ENCODE results near the gene FRMPD4.

FRMPD4 gene

DNA sequence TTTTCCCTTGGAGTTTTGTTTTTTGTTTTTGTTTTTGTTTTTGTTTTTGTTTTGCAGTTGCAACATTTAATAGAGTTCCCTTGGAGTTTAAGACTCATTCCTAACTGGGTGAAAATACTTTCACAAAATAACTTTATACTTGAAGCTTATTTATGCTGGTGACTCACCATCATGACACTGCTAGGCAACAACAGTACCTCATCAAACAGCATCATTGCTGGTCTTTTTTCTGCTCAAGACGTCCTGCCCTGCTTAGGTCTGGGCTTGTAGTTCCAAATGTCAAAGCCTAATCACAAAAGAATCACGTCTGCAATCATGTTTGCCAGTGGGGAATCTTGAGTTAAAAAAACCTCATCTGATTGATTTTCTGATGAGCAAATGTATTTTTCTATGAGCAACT lies 547.3 kb downstream of the FRMPD4 start:
- DNase-seq = no peak

DNA sequence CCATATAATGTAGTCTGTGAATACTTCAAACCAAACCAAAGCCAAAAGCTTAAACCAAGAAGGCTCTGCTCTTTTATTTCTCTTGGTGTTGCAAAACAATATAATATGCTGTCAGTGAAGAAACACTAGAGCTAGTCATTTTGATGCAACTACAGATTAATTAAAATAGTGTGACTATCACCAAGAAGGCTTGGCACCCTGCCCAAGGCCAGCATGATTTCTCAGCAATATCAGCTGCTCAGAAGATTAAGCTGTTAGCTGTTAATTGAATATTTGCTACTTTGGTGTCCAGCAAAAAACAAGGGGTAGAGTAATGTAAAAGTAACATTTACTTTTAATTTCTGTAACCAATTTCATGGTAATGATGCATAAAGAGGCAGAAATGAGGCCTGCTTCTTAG lies 548.1 kb downstream of the FRMPD4 start:
- DNase-seq = no peak

DNA sequence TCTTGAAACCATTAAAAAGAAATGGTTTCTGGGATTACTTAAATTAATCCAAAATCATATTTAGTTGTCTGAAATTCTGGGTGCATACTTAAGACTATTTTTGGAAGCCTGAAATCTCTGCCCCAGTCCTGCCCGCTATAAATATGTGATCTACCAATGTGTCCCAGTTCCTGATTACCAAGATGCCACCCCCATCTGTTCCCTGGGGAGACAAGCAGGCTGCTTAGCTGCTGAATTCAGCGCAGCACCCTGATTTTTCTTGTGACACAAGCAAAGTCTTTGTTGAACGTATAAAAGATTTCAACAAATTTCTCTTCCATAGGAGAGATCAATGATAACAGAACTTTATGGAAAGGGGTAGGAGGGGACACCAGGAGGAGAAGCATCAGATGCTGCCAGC lies 552.4 kb downstream of the FRMPD4 start:
- DNase-seq = no peak

DNA sequence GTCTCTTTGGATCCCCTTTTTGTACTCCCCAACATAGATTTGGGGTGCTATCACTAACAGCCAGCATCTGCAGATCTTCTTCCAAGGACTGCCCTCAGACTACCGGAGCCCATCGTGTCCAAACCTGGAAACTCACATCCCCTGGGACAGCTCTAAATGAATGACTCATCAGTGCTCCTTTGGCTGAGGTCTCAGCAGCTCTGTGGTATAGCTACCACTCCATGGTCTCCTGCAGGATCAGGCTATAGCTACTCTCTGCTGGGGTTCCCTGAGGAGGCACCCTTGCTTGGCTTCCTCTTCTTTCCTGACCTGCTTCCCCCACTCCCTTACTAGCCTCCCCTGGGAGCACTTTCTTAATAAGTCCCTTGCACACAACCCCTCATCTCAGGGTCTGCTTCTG lies 555.5 kb downstream of the FRMPD4 start:
- no peak for DNase-seq

DNA sequence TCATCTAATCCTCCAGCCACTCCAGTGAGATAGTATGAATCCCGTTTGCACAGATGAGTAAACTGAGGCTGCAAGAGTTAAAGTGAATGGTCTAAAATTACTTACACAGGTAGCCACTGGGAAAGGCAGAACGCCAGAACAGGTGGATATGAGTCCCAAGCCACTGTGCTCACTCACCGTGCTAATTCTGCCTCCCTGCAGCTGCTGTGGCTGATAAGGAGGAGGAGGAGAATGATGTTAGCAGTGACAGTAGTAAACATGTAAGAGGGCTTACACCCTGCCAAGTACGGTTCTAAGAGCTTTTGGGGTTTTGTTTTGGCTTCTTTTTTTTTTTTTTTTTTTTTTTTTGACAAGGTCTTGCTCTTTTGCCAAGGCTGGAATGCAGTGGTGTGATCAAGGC lies 562.5 kb downstream of the FRMPD4 start:
- no peak for DNase-seq

DNA sequence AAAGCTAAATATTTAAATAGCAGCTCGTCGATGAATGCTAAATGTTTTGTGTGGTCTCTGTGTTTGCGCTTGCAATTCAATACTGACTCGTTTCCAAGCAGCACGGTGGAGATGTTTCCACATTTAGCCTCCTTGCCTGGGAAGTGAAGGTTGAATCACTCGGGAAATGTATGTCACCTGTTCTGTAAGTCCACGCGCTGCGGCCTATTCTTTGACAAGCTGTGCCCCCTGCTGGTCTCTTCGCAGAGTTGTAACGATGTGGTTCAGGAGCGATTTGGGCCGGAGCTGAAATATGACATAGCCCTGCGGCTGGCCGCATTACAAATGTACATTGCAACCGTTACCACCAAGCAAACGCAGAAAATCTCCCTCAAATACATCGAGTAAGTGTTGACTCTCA lies 563.4 kb downstream of the FRMPD4 start:
- peak; percentile 6 to 16 for DNase-seq

DNA sequence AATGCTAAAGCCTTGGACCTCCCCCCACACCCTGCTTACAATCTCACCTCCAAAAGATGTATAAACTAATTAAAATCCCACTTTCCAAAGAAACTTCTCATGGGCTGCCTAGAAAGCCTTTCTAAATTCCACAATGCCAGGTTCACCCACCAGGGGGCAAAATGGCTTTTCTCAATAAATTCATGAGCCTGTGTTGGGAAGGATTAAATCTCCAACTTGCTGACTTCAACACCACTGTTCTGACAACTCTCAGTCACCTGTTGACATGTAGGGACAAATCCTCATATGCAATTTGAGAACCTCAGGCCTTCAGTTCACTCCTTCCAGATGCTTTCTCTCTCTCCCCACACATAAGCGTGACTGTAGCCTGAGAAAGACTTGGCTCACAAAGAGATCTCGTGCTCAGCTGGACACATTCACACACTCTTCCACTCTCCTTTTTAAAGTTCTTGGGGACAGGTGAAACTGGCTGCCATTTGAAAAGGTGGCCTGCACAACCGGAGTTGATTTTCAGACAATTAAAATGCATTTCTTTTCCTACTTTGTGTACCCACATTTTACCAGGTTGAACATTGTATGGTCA lies 564.3 kb downstream of the FRMPD4 start:
- no peak for DNase-seq

DNA sequence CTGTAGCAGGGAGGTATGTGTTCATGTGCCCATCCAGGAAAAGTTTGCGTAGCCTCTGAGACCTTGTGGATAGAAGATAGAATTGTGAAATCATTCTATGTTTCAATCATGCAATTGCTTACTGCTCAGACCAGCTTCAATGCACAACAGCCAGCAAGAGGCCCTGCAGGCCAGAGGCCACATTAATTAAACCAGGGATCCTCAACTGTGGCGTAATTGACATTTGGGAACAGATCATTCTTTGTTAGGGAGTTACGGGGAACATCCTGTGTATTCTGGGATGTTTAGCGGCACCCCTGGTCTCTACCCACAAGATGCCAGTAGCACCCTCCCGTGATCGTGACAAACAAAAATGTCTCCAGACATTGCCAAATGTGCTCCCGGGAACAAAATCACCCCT lies 566.4 kb downstream of the FRMPD4 start:
- DNase-seq = no peak

DNA sequence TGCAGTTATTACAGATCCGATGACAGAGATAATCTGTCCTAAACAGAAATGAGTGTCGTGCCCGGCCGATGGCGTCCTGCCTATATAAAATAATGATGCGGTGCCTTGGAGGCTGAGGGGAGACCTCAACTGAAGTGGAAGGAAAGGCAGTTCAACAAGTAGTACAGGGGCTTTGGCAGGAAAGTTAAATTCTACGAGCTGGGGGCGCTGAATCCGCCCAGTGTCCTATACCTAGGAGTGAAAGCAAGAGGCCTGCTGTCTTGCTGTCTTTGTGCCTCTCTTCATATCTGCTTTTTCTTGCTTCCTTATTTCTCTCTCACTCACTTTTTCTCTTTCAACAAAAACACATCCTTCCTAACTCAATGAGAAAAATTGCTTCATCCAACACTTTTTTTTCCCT lies 570.8 kb downstream of the FRMPD4 start:
- DNase-seq = peak in 1 of 2 donors; percentile 15

DNA sequence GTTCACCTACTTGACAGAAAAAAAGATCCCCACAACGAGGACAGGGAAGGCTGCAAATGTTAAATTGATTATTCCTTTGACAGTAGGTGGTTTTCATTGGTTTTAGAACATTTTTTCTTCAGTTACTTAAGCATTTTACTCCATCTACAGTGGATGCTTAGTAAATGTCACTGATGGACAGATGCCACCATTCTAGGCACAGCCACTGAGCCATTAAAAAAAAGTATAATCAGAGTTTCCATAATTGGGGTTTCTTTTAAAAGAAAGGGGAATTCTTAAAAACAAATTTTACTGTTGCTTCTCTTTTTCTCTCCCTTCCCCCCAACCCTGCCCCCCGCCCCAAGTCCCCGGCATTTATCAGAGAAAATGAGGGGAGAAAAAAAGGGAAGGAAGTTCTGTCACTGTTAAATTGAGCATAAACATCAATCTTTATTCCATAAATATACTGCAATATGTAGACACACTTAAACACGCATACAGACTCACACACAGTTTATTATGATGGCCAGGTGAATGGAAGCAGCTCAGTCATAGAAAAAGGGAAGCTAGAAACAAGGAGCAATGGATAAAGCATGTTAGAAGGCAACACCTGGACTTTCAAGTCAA lies 573.3 kb downstream of the FRMPD4 start:
- no peak for DNase-seq

DNA sequence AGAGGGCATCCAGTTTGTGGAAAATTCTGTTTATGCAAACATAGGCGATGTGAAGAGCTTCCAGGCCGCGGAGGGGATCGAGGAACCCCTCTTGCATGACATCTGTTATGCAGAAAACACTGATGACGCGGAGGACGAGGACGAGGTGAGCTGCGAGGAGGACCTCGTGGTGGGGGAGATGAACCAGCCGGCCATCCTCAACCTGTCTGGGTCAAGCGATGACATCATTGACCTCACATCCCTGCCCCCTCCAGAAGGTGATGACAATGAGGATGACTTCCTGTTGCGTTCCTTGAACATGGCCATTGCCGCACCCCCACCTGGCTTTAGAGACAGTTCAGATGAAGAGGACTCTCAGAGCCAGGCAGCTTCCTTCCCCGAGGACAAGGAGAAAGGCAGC lies 578.3 kb downstream of the FRMPD4 start:
- no peak for DNase-seq

DNA sequence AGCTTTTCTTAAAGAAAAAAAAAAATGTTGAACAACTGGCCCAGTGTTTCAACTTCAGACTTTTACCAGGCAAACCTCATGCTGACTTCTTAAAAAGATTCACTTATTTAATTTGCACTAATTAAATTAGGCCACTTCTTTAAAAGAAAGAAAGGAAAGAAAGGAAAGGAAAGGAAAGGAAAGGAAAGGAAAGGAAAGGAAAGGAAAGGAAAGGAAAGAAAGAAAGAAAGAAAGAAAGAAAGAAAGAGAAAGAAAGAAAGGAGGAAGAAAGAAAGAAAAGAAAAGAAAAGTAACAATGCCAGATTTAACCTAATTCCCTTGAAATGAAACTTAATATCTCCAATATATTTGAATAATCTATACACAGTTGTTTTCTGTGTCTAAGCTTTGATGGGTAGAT lies 581.6 kb downstream of the FRMPD4 start:
- no peak for DNase-seq

DNA sequence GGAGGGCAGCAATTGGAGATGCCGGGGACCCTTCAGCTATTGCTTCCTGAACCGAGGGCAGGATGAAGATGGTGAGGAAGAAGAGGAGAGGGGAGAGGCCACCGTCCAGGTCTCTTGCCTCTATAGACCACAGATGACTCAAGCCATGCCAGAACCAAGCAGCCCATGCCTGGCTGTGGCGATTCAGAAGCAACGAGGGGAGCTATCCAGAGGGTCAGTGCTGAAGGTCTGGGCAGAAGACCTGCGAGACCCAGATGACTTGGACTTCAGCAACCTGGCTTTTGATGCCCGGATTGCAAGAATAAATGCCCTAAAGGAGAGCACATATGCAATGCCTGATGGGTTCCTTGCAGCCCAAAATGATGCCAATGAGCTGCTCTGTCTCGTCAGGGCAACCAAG lies 582.8 kb downstream of the FRMPD4 start:
- DNase-seq = no peak

DNA sequence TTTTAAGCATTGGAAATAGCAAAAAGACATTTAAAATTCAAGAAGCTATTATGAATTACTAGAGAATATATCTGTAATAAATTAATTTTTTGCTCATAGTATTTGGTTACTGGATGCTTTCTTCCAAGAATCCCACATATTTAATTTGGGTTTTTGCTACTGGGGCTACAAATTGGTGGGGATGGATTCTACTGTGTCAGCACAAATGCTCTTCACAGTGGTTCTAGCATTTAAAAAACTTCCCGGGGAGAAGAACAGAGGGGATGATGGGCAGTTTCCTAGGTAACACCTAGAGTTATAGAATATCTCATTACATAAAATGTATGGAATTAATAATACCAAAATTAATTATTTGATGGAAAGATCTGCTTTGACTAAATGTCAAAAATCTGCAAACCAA lies 584.0 kb downstream of the FRMPD4 start:
- DNase-seq = no peak

DNA sequence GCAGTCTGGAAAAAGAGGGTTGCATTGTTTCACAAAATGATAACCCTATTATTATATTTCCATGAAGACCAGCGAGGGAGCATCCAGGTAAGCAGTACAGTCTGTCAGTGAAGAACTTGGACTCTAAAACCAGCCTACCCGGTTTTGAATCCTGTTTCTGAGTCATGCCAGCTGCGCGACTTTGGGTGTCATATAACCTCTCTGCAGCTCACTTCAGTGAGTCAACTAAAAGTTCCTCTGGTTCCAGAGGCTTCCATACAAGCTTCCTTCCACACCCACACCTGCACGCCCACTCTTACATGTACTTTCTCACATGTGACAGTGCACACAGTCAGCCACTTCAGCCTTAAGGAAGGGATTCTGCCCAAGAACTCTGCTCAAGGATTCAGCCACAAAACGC lies 603.1 kb downstream of the FRMPD4 start:
- DNase-seq = no peak

DNA sequence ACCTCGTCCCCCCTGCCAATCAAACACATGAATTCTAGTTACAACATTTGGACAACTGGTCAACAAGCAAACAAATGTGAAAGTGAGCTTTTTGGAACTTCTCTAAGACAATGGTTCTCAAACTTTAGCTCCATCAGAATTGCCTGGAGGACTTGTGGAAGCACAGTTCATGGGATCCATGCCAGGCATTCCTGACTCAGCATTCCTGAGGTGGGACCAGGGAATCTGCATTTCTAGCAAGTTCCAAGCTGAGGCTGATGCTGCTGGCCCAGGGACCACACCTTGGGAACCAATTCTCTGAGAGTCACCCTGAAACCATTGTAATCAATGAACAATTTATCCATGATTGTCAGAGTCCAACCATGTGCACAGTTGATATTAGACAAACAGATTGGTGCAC lies 609.2 kb downstream of the FRMPD4 start:
- no peak for DNase-seq

DNA sequence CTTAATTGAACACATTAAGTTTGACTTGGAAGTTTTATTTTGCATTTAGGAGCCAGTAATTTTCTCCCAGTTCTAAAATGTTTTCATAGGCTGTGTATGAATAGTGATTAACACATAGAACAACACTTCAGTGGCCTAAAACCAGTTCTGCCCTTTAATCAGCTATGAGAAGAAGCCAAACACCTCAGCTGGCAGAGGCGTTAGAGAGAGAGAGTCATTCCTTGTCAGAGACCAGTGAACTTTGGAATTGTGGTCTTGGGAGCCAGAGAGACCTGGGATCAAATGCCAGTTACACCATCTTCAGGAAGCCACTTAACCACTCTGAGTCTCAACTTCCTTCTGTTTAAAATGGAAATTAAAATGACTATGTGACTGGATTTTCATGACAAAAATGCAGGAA lies 613.6 kb downstream of the FRMPD4 start:
- no peak for DNase-seq

DNA sequence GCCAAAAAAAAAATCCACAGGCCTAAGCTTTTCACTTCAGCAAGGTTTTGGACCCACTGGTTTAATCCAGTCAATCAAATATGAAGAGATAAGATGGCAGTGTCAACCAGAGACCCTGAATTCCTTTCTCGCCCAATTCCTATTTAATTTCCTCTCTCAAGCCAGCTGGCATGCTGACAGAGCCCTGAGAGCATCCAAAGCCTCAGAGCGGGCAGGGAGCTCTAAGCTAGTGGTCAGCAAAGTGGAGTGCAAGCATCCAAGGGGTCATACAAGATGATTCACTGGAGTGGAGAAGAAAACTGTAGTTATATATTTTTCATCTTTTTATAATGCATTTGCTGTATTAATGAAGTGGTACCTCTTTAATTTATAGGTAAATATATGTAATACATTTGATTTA lies 615.1 kb downstream of the FRMPD4 start:
- DNase-seq = no peak

DNA sequence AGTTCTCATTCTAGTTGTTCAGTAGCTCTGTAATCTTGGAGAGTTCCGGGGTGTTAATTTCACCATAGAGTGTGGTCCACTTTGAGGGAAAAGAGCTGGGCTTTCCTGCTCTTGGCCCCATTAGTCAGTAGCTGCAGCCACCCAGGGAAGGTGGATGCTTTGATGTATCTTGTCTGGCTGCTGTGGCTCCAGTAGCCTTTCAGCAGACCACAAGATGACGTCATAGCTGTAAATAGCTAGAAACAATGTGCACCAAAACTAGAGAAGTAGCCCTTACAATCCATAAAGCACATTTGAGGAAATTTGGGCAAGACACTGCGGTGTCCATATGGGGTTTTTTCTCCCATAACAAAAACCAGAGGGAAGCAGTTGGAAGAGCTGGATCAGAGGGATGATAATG lies 620.0 kb downstream of the FRMPD4 start:
- no peak for DNase-seq

DNA sequence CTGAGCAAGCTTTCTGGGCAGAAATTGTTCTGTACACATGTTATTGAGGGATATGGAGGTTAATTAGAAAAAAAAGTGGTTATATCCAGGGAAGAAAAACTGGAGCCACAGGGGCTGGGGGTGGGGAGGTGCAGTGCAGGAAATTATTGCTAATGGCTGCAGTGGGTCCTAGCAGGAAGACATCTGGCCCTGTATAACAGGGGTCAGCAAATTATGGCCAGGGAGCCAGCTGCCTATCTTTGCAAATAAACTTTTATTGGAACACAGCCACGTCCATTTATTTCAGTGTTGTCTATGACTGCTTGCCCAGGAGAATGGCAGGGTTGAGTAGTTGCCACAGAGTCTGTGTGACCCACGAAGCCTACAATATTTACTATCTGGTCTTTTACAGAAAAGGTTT lies 629.6 kb downstream of the FRMPD4 start:
- no peak for DNase-seq

DNA sequence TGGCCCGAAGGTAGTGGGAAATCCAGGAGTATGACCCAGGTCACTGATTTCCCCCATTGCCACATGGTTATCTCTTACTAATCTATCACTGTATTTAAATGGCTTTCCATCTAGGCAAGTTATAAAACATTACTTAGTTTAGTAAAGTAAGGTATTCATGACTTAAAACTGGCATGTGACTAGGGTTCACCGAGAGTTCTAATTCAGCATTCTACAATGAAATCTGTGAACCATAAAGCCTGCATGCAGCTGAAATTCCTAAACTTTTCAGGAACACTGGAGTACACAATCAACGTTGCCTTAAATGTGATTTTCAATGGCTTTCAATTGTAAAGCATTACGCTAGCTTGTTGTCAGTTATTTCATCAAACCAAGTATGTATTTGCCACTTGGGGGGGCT lies 630.2 kb downstream of the FRMPD4 start:
- DNase-seq = no peak

DNA sequence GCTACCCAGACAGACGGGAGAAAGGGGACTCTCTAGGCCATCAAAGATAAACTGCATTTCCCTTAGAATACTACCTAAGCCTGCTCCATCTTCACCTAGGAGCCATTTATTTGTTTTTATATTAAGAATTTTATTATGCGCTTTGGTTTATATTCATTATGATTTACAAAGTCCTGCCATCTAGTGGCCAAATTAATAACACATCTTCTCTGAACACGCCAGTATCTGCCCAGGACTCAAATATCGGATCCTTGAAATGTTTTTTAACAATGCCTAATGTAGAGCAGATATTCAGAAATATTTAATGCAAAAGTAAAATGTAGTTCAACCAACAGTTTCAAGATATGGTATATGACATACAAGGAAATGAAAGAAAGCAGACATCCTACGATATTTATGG lies 632.2 kb downstream of the FRMPD4 start:
- peak in 1 of 2 donors; percentile 35 for DNase-seq

DNA sequence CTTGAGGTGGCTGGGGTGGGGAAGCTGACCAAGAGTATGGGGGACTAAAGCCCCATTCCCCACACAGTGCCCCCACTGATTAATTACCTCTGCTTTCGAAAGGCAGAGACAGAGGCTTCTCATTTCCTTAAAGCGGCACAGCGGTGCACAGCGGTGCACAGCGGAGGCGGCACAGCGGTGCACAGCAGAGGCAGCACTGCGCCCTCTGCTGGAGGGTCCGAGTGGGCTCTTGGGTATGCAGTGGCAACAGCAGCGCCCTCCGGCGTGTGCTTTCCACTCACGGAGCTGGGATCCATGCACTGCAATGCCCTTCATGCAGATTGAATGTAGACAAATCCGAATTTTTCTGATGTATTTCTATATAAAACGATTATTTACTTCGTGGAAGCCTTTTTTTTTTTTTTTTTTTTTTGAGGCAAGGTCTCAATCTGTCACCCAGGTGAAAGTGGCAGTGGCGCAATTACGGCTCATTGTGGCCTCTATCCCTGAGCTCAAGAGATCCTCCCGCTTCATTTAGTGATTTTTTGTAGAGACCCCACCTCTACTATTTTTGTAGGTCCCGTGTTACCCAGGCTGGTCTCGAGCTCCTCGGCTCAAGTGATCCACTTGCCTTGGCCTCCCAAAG lies 633.3 kb downstream of the FRMPD4 start:
- peak; percentile 67 to 74 for DNase-seq
